CD4-positive, alpha-beta T cell treated with Interleukin-4 for 4 hours (primary cell): ENCODE results near the gene GPAT3.
"Not testable (repeated sequence)": the region's sequence is repeated elsewhere in the genome, so short reads cannot be mapped to it uniquely, and the experiment has no call there.

Experiments used
- DNase-seq: peaks from one replicate; pipeline ENCODE4 v3.0.0-alpha.2; 2020

Gene GPAT3

DNA sequence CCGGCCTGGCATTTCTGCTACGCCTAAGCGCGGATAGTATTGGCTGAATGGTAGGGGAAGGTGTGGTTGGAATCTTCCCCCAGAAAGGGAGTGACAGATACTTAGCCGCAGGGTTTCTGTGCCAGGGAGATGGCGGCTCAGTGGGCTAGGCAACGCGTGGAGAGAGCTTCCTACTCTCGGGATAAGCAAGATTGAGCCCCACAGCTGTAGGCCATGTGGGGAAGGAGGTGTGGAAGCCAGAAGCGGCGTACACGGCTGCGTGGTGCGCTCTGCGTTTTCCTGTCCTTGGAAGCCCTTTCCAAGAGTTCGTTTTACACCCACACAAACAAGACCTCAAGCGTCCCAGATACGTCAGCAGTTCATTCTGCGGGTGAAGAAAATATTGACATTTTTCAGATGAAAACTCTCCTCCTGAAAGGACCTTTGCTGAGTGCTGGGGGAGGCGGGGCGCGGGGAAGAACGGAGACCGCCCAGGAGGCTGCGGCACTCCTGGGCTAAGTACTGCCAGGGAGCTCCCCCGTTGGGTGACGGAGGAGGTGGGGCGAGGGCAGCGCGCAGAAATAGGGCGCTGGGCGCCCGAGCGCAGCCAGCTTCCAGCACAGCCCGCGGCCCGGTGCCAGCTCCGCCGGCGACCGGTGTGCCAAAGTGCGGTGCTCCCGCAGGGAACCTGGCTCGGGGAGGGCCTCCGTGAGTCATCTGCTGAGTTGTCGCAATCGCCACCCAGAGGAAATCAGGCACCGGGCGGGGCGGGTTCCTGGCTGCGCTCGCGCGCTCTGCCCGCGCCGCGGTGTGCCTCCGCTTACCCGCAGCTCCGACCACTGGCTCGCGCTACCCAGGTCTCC is at the start of gene GPAT3:
TSS of gene GPAT3 (plus strand) at position 589 of the 842 bp plus-strand sequence. CDS start 515 bp downstream, outside the sequence.
- peak; percentile 61 for DNase-seq

GRCh38 chr4:83486457-83487129 is 49.3 kb upstream of the GPAT3 start:
- DNase-seq: no peak

DNA sequence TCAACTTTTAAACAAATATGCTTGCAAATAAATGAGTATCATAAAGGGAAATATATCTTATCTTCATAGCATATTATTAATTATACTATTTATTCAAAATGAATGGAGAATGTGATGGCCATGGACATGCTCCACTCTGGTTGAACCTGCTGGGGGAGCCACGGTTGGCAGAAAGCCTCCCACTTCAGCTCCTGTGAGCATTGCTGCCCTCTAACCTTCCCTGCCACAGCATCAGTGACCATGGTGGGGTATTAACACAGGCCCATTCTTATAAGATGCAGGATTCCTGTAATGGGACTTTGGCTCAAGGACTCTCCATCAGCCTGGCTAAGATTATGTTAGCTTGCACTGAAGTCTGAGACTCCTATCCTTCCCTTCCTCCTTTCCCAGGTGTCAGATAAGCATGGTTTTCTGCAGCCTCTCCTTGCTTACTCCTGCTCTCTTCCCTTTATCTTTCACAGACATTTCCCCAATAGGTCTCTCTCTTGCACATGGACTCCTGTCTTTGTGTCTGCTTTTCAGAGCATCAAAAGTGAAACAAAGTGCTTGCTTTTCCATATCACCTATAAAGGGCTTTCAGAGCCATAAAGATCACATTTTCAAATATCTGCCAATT is 46.1 kb upstream of the GPAT3 start:
- DNase-seq: no peak

- peak; percentile 55 for DNase-seq
Measured at GRCh38 chr4:83490876-83491450, 44.9 kb upstream of the GPAT3 start.

DNA sequence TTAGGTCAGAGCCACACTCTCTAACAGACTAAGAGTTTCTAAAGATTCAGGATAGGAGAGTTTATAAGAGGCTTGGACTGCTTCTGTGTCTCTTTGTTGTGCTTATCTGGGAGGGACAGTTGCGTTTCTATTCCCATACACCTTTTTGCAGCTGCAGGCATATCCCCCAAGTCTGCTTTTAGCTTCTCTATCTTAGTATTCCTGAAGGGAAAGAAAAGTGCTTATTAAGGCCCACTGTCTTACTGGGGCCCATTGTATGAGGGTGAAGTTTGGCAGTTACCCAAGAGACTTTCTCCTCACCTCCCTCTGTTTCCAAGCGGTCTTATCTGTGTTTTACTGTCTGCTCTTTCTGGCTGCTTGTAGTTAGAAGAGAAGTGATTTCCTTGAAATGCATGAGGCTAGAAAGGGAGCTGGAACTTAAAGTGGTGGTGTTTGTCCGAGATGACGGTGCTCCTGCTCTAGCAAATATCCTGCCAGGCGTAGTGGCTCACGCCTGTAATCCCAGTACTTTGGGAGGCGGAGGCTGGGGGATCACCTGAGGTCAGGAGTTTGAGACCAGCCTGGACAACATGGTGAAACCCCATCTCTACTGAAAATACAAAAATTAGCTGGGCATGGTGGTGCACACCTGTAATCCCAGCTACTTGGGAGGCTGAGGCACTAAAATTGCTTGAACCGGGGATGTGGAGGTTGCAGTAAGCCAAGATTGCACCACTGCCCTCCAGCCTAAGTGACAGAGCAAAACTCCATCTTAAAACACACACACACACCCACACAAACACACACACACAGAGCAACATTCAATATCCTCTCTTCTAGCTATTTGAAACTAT is 39.6 kb upstream of the GPAT3 start:
- DNase-seq: not testable (repeated sequence)

DNA sequence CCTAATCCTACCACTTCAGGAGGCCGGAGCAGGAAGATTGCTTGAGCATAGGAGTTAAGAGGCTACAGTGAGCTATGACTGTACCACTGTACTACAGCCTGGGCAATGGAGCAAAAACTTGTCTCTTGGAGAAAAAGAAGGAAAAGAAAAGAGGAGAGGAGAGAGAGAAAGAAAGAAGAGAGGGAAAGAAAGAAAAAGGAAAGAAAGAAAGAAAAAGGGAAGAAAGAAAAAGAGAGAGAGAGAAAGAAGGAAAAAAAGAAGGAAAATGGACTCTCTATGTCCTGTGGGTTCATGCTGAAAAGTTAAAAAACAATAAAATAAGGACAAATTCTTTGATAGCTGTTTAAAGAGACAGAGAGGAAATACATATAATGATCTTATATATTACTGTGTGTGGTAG is 37.7 kb upstream of the GPAT3 start:
- no peak for DNase-seq

DNA sequence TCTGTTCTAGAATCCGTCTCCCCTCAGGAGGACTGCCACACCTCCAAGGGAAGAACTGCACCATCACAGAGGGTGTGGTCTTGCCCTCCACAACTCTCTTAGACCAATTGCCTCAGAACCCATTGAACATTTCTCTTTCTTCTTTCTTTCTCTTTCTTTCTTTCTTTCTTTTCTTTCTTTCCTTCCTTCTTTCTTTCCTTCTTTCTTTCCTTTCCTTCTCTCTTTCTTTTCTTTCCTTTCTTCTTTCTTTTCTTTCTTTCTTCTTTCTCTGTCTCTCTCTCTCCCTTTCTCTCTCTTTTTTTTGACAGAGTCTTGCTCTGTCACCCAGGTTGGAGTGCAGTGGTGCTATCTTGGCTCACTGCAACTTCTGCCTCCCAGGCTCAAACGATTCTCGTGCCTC is 34.2 kb upstream of the GPAT3 start:
- DNase-seq: not testable (repeated sequence)

- DNase-seq: peak; percentile 43
Measured at GRCh38 chr4:83503974-83504373, 31.9 kb upstream of the GPAT3 start.

DNA sequence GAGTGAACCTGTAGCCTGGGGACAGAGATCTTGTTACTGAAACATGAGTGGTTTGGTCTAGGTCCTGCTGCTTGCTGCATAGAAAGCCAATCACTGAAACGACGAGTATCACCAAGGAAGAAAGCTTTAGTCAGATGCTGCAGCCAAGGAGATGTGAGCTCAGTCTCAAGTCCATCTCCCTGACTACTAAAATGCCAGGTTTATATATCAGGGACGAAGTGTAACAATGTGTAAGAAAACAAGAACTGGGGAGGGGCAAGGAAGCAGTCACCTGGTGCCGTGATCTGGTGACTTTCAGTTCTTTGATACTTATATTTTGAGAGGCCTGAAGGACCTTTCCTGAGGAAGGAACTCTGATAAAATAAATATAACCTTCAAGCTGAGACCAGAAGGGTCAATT is 31.4 kb upstream of the GPAT3 start:
- no peak for DNase-seq

DNA sequence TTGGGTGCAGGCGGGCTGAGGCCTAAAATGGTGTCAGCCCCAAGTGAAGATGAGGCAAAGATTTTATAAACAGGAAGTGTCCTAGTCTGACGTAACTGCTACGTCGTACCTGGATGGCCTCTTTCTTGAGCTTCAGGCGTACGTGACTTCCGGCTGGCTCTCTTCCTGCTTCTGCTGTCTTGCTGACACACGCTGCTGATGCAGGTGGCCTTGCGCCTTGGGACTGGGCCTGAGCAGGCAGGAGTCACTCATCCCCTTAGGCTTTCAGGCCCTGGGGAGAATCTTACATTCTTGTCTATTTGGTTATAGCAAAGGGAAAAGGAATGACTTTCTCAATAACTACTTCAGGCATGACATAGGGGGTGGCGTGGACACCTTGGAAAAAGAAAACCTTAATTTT is 30.9 kb upstream of the GPAT3 start:
- DNase-seq: no peak

DNA sequence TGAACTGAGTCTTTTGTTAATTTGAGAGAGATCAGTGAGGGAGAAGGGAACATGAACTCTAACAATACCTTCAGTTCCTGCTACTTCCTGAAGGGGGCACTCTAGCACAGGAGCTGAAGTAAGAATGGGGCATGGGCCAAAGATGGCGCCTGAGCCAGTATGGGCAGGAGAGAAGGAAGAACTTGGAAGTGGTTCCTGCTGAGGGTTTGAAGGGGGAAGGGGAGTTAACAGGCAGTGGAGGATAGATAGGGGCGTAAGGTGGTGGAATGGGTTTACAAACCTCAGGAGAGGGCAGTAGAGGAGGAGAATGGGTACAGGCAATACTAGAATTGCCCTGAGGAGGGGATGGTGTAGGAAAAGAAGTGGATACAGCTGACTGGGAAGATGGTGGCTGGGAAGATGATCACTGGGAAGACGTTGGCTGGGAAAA is 26.7 kb upstream of the GPAT3 start:
- peak; percentile 55 for DNase-seq

GRCh38 chr4:83510442-83510841 is 25.5 kb upstream of the GPAT3 start:
- DNase-seq: no peak

- no peak for DNase-seq
Measured at GRCh38 chr4:83516042-83516772, 19.7 kb upstream of the GPAT3 start.

DNA sequence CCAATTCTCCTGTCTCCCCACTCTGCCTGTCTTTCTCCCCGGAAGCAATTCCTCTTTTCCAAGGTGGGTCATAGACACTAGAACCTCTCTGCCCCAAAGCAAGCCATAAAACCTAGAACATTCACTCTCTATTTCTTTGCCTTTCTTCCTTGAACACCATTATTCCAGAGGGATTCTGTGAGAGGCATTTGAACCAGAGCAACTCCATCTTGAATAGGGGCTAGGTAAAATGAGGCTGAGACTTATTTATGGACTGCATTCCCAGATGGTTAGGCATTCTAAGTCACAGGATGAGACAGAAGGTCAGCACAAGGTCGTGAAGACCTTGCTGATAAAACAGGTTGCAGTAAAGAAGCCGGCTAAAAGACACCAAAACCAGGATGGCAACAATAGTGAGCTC is 13.7 kb upstream of the GPAT3 start:
- no peak for DNase-seq

GRCh38 chr4:83527671-83528070 is 8.2 kb upstream of the GPAT3 start:
- no peak for DNase-seq

- no peak for DNase-seq
Measured at GRCh38 chr4:83536362-83537272, 709 bp downstream of the GPAT3 start.

DNA sequence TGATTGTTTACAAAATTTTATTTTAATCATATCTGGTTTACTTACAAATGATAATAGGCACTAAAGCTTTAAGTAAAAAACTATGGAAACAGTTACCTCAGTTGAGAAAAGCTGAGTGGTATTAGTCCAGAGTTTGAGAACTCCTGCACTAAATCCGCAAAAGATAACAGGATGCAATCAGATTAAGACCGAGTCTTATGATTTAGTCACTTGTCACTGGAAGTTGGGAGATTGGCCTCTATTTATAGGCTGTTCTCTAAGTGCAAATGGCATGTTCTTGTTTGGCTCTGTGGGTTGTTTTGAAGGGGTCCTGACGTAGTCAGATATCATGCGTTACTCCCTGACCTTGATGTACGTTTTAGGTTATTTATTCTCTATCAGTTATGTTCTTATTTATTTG is 6.3 kb downstream of the GPAT3 start:
- no peak for DNase-seq

DNA sequence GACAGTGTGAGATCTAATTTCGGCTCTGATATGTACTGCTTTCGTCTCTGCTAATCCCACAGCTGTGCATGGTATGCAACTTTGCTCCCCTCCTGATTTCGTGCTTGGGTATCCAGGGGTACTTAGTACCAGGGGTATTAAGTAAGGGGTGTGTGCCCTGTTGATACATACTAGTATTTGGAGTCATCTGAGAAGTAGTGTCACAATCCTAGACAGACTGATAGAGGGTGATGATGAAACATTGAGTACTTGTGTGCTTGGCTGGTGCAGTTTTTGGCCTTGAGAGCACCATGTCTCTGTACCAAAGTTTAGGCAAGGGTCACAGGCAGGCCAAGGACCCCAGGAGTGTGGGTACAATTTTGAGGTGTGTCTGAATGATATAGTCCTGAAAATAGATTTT is 10.9 kb downstream of the GPAT3 start:
- no peak for DNase-seq

DNA sequence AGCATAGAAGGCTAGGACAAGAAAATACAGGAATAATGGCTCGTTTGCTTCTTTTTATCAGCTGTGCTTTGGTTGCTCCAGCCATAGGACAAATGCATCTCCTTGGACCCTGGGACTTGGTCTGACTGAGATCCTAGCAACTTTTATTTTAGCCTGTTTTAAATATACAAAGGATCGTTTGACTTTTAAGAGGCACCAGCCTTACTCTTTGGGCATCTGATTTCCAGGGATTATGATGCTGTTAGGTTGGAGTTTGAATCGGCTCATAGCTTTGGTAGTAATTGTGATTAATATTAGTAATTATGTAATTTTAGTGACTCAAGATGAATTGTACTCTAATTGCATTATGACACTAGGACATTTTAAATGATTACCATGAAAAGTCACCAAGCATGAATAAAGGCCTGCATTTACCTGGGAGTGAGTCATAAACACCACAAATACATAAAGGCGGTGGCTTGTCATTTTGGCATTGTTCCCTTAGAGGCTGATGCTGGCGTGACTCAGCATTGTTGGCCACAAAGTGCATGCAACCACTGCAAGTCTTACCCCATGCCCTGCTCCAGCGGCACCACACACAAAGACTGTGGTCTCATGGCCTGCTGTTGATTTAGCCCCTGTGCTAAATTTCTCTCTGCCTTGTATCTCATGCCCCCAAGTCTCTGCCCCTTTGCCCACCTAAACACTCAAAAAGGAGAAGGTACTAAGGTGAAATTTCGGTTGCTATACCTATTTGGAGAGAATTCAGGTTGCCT is 12.4 kb downstream of the GPAT3 start:
- DNase-seq: peak; percentile 69

- no peak for DNase-seq
Measured at GRCh38 chr4:83552083-83552482, 16.2 kb downstream of the GPAT3 start.
